Measurements from ENCODE around the gene H1-8.

The H1-8 gene

DNA sequence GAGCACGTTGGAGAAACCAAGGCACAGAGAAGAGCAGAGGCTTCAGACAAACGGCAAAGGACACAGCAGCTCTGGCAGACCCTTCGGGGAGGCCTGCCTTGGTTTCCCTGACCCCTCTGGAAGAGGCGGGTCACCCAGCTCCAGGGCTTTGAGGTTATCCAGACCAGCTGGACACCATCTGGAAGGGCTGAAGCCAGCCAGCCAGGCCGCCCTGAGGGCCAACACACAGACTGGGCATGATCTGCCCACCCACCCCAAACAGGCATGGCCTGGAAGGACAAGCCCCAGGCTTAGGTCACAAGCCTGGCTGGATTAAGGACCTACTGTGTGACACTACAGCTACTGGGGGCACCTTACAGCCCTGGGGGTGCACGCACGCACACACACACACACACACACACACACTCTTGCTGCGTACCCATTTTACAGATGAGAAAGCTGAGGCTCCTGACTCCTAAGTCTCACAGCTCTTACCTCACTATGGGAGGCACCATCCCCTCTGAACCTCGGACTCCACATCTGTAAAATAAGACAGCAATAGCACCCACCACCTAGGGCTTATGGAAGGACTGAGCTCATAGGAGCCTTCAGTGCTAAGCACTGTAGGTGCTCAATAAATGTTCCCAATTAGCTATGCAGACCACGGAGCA is 52.7 kb downstream of the H1-8 start:
- DNase-seq = no peak

DNA sequence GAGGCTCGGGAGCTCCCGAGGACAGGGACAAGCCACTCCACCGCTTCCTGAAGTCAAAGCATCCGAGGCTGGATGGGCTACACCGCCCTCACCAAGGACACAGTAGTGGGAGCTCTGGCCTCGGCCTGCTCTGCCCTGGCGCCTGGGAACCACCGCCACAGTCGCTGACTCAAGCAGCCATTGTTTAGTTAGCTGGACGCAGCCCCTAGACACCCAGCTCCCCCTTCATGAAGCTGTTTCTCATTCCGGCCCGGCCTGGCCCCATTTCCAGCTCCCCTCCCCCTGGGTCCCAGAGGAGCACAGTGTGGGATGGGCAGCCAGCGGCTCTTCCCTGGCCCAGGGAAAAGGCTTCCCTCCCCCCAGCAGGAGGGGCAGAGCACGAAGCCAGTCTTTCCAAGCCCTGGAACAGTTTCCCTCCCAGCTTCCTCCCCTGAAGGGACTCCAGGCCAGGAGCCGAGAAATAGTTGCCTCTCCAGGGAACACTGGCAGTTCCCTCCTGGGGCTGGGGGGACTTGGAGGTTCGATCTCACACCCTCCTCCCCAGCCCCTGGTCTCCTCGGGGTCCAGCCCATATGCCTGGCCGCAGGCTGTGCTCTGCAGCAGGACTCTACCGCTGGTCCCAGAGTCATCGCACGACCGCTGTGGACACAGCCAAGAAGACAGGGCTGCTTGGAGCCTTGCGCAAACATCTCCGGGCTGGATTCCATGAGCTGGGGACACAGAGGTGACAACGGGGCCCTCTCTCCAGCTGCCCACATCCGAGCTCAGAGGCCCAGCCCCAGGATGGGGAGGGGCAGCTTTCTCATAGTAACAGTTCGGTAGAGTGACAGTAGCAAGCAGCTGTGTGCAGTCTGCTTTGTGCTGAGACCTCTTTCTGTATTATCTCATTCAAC is 53.5 kb downstream of the H1-8 start:
- peak; percentile 39 for DNase-seq

DNA sequence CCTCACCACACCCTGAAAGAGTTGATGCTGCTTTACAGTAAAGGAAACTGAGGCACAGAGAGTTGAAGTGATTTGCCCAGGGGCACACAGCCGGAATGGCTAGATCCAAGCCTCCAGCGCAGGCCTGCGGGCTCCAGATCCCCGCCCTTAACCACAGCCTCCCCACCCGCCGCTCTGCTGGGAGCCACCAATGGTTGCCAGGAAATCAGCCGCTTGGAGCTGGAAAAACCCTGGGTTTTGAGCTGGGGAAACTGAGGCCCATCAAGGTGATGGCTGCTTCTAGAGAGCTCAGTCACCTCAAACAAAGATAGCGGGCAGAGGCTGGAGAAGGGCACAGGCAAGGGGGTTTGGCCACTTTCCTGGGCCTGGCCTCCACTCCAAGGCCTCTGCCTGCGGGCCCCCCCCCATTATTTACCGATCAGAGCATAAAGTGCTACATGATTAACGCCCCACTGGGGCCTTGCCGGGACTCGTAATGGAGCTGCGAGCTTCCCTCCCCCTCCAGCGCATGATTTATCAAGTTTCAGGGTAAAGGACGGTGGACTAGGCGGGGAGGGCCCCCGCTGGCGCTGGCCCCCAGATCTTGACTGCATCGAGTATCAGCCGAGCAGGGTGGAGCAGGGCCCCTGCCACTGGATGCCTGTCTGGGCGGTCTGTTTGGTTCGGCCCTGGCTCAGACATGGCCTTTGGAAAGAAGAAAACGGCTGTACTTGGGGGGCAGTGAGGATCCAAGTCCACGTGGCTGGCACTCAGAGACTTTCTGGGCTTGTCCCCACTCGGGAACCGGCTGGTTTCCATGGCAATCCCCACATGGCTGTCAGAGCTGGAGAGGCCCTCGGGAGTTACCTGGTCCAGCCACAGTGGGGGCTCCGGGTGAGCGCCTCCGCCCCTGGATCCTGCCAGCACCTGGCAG is 54.4 kb downstream of the H1-8 start:
- DNase-seq = no peak

DNA sequence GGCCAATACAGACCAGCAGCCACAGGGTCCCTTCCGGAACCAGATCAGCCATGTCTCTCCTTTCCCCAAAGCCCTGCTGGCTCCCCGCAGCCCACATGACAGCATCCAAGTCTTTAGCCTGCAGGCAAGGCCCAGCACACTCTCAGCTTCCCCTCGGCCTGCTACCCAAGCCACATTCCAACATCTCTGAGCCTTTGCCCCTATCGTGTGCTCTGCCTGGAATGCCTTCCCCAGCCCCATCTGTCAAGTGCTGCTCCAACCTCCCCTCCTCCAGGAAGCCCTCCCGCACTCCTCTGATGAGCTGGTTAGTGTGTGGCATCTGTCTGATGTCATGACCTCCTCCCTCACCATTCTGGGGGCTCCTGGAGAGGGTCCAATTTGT is 55.0 kb downstream of the H1-8 start:
- DNase-seq = no peak

DNA sequence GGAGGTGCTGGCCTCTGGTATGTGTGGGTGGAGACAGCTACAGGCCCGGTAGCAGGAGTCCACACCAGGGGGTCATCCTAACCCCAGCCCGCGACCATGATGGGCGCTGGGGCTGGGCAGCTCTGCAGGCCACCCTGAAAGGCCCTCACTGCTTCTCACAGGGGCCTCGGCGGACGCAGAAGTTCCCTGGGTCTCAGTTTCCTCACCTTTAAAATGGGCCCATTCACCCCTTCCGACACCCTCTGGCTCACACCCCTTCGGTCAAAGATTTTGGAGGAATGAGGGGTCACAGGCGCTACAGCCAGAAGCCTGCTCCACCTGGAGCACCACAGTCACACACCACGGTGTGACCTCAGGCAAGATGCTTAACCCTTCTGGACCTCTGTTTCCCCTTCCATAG is 55.5 kb downstream of the H1-8 start:
- no peak for DNase-seq

DNA sequence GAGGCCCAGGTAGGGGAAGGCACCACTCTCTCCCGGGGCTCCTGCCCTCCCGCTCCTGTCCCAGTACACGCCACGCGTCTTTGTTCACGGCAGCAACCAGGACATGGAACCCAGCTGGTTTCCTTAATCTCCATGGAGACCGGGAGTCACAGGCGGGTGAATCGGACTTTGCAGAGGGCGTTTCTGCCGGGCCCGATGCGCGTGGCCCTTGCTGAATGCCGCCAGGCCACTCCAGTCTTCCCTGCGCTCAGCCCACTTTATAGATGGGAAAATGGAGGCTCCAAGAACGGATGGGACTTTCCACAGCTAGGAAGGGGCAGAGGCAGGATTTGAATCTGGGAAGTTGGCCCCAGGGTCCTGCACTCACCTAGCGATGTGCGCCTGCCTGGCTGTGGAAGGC is 56.1 kb downstream of the H1-8 start:
- no peak for DNase-seq

DNA sequence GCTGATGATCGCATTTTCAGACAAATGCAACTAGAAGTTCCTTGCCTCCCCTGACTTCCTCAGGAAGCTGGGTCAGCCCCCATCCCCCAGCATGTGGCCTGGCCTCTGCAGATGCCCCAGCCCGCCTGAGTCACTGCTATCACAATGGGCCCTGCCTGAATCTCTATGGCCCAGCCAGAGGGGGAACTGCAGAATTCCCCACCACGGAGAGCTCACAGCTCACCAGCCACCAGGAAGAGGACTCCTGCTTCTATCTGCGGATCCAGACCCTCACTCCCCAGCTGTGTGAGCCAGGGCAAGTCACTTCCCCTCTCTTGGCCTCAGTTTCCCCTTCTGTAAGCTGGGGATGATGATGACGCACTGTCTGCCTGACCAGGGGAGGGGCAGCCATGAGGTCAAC is 56.6 kb downstream of the H1-8 start:
- DNase-seq = no peak

DNA sequence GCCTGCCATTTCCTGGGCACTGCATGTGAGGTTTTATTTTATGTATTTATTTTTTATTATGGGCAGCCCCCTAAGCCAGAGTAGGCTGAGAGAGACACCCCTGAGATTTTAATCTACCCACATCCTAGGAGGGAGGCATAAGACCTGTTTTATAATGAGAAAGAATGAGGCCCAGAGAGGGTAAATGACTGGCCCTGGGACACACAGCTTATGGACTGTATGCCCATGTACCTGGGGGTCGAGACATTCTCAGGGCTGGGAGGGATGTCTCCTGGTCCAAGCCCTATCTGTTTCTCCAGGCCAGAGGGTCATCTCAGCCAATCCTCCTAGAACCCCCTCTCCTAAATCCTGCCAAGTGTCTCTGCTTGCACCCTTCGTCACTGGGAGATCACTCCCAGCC is 57.4 kb downstream of the H1-8 start:
- no peak for DNase-seq

Data from NCI-H2029 (cell line).